ENCODE data around the gene CNPPD1. TPM values are rescaled to one million over a fixed set of nuclear protein-coding genes. Genes with fewer than 3 reads are reported as not detected.

The CNPPD1 gene
- total RNA-seq, 4 donors from 2014 or later: 50.6 to 82.0 (median 66.0) TPM

DNA sequence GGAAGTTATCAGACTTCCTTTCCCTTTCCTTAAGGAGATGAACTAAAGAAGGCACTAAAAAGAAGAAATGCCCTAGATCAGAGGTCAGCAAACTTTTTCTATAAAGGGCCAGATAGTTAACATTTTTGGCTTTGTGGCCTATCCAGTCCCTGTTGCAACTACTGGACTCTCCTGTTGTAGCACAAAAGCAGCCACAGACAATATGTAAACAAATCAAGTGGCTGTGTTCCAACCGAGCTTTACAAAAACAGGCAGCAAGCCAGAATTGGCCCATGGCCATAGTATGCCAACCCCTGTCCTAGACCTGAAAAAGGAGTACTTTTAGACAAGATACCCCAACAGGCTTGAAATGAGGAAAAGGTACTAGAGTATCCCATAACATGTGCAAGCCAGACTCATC is 27.1 kb downstream of the CNPPD1 start:
- Histone ChIP-seq H3K27ac (no peak overlapping the region), H3K36me3 (peaks cover 0 to 74% of the 10 kb centered on the region in 2 donors), H3K9me3 (no peaks in the 10 kb centered on the region), H3K4me3 (no peak overlapping the region), H3K4me1 (peaks cover 0 to 9% (median 0%) of the 10 kb centered on the region in 3 donors), H3K27me3 (no peaks in the 10 kb centered on the region)
- 0% methylated on average over 1 of the region's 1 CpG for WGBS, 2 donors (ENCODE audit: low coverage in 1 of 2)
- TF ChIP-seq POLR2AphosphoS5 (IDR thresholded peaks at IDR 0.05) (no peak), EP300 (IDR thresholded peaks at IDR 0.05) (no peak), POLR2A (IDR thresholded peaks at IDR 0.05) (no peak)
- TF ChIP-seq, protein P1, sequence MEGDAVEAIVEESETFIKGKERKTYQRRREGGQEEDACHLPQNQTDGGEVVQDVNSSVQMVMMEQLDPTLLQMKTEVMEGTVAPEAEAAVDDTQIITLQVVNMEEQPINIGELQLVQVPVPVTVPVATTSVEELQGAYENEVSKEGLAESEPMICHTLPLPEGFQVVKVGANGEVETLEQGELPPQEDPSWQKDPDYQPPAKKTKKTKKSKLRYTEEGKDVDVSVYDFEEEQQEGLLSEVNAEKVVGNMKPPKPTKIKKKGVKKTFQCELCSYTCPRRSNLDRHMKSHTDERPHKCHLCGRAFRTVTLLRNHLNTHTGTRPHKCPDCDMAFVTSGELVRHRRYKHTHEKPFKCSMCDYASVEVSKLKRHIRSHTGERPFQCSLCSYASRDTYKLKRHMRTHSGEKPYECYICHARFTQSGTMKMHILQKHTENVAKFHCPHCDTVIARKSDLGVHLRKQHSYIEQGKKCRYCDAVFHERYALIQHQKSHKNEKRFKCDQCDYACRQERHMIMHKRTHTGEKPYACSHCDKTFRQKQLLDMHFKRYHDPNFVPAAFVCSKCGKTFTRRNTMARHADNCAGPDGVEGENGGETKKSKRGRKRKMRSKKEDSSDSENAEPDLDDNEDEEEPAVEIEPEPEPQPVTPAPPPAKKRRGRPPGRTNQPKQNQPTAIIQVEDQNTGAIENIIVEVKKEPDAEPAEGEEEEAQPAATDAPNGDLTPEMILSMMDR (IDR thresholded peaks at IDR 0.05): no peak
- ATAC-seq: no peak

- no peaks in the 10 kb centered on the region for H3K27me3 ChIP-seq
- H3K9me3 ChIP-seq: no peaks in the 10 kb centered on the region
- H3K27ac ChIP-seq: no peak overlapping the region
- no peak for ATAC-seq
- peaks cover 0 to 89% of the 10 kb centered on the region in 2 donors for H3K36me3 ChIP-seq
- WGBS, 2 donors (ENCODE audit: low coverage in 1 of 2): 85 to 100% methylated on average over 1 of the region's 6 CpGs
- H3K4me1 ChIP-seq: no peaks in the 10 kb centered on the region
- no peak overlapping the region for H3K4me3 ChIP-seq
- no peak for TF ChIP-seq POLR2A (IDR thresholded peaks at IDR 0.05)
- TF ChIP-seq, protein P1 (IDR thresholded peaks at IDR 0.05): no peak
- TF ChIP-seq EP300 (IDR thresholded peaks at IDR 0.05): no peak
- TF ChIP-seq POLR2AphosphoS5 (IDR thresholded peaks at IDR 0.05): no peak
These were observed 34.4 kb downstream of the CNPPD1 start for GRCh38 chr2:219142329-219142728.

DNA sequence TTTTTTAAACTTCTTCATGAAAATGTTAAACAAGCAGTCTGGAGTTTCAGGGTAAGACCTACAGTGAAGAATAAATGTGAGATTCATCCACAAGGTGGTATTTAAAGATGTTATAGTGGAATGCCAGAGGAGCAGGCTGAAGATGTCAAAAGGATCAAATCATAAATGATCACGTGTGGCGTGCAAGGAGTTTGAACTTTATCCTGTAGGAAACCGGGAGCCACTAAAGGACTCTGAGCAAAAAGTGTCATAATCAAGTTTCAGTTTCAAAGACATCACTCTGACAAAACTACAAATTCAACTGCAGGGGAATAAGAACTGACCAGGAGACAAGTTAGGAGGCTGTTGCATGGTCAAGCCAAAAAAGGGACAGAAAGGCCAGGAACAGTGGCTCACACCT is 36.0 kb downstream of the CNPPD1 start:
- no peak for ATAC-seq
- 86 to 94% methylated on average over 3 of the region's 3 CpGs for WGBS, 2 donors (ENCODE audit: low coverage in 1 of 2)
- no peak overlapping the region for H3K27ac ChIP-seq
- TF ChIP-seq POLR2AphosphoS5 (IDR thresholded peaks at IDR 0.05) (no peak), EP300 (IDR thresholded peaks at IDR 0.05) (no peak), POLR2A (IDR thresholded peaks at IDR 0.05) (no peak)
- TF ChIP-seq, protein P1 (IDR thresholded peaks at IDR 0.05): no peak
- H3K4me3 ChIP-seq: no peak overlapping the region
- H3K27me3 ChIP-seq: no peaks in the 10 kb centered on the region
- H3K9me3 ChIP-seq: no peaks in the 10 kb centered on the region
- no peaks in the 10 kb centered on the region for H3K4me1 ChIP-seq
- peaks cover 0 to 78% of the 10 kb centered on the region in 2 donors for H3K36me3 ChIP-seq

DNA sequence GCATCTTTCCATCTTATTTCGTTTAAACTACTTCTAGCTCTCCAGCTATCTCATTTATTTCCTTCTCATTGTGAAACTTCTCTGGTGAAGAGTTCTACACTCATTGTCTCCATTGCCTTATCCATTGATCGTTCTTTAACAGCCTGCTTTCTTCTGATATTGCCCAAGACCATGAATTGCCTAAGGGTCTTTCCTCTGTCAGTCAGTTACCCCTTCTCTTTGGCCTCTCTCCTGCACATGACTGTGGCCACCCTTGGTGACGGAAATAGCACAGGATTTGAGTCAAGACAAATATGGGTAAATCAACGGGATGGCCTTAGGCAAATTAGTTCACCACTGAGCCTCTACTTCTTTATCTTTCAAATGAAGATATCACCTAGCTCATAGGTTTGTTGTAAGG is 42.7 kb downstream of the CNPPD1 start:
- H3K4me1 ChIP-seq: peaks cover 0 to 33% (median 0%) of the 10 kb centered on the region in 3 donors
- H3K36me3 ChIP-seq: peaks cover 0 to 17% of the 10 kb centered on the region in 2 donors
- WGBS, 2 donors (ENCODE audit: low coverage in 1 of 2): 88 to 94% methylated on average over 4 of the region's 4 CpGs
- H3K4me3 ChIP-seq: no peak overlapping the region
- H3K27me3 ChIP-seq: no peaks in the 10 kb centered on the region
- no peak for TF ChIP-seq EP300 (IDR thresholded peaks at IDR 0.05)
- H3K9me3 ChIP-seq: no peaks in the 10 kb centered on the region
- no peak overlapping the region for H3K27ac ChIP-seq
- no peak for ATAC-seq

GRCh38 chr2:219131744-219132143 is 45.0 kb downstream of the CNPPD1 start:
- 38 to 73% methylated on average over 3 to 4 of the region's 4 CpGs for WGBS, 2 donors (ENCODE audit: low coverage in 1 of 2)
- H3K27ac ChIP-seq: no peak overlapping the region
- no peak for ATAC-seq
- peaks cover 0 to 34% (median 0%) of the 10 kb centered on the region in 3 donors for H3K4me1 ChIP-seq
- no peak overlapping the region for H3K4me3 ChIP-seq
- H3K27me3 ChIP-seq: no peaks in the 10 kb centered on the region
- no peaks in the 10 kb centered on the region for H3K9me3 ChIP-seq
- peaks cover 0 to 10% of the 10 kb centered on the region in 2 donors for H3K36me3 ChIP-seq
- no peak for TF ChIP-seq POLR2A (IDR thresholded peaks at IDR 0.05)
- no peak for TF ChIP-seq EP300 (IDR thresholded peaks at IDR 0.05)
- no peak for TF ChIP-seq POLR2AphosphoS5 (IDR thresholded peaks at IDR 0.05)
- TF ChIP-seq, protein P1 (IDR thresholded peaks at IDR 0.05): no peak
